Ovary (tissue), 9 donors: Measurements from ENCODE around the gene CBY2. TPM values are rescaled to one million over a fixed set of nuclear protein-coding genes. Genes with fewer than 3 reads are reported as not detected.

ENCODE experiments used
- DNase-seq, 5 donors: peaks; one replicate each; pipeline ENCODE4 v3.0.0-alpha.2; 2019 to 2020
- H3K27ac ChIP-seq, 2 donors: fragments of 200-600 bp; one replicate each; pipeline versions ENCODE4 v1.5.1 to v1.8.0; 2019 to 2022
- H3K27me3 ChIP-seq: fragments of 200-600 bp; one replicate; pipeline ENCODE4 v1.8.0; 2022
- H3K36me3 ChIP-seq: fragments of 200-600 bp; sonication (generic); one replicate; pipeline ENCODE4 v1.5.1; 2019
- H3K4me1 ChIP-seq: one replicate; pipeline ENCODE4 v1.8.1; 2013; ENCODE audit warnings: mild to moderate bottlenecking, moderate library complexity; ENCODE audit not compliant: insufficient read depth
- H3K4me3 ChIP-seq: fragments of 200-600 bp; sonication (generic); one replicate; pipeline ENCODE4 v1.5.1; 2017
- H3K9me3 ChIP-seq, 2 donors: fragments of 200-600 bp in 1 of 2; sonication (generic) in 1 of 2; one replicate each; pipeline versions ENCODE4 v1.5.1 to v1.8.1; 2013 to 2019; ENCODE audit warnings: mild to moderate bottlenecking in 1 of 2, moderate library complexity in 1 of 2
- EP300 ChIP-seq: sonication (generic); formaldehyde crosslinking; IDR thresholded peaks from one replicate; pipeline ENCODE4 v1.6.1; 2017; ENCODE audit warnings: antibody characterized with exemption
- POLR2A ChIP-seq: fragments of 450-650 bp; IDR thresholded peaks from one replicate; pipeline ENCODE4 v1.6.1; 2017; ENCODE audit warnings: antibody characterized with exemption, mild to moderate bottlenecking, moderate library complexity
- WGBS, 3 donors: extraction: QIAGEN DNeasy Blood & Tissue Kit in 1 of 3; methylation state at CpG; one replicate each; pipeline versions ENCODE4 v1.1.5 to v1.1.7; 2013 to 2017; 5-methylcytosine and 5-hydroxymethylcytosine counted together
- intact Hi-C, 4 donors: fragments of 100-400 bp; cut with DNase I; formaldehyde crosslinking; loops; one replicate each; pipeline versions ENCODE4 v1.11.0 to v1.15.1; 2022 to 2023
- polyA plus RNA-seq, 2 donors: library from polyadenylated mRNA; stranded (reverse); fragments of 200-250 nt in 1 of 2; fragments of 350-450 nt in 1 of 2; fragmentation: Illumina TruSeq in 1 of 2; extraction: RNeasy Lipid Tissue Mini Kit (QIAGEN cat#74804) in 1 of 2; gene quantifications; one replicate each; pipeline ENCODE4 v1.2.3, GENCODE V29; 2013 to 2014
- total RNA-seq, 7 donors: library from RNA; depleted of rRNA in 2 of 7; stranded (reverse); fragments of >200 nt in 2 of 7; fragmentation: NEBNext Ultra II Directional in 3 of 7; extraction: Animal tissue kit (Norgen Biotek cat#: 25700) in 3 of 7; gene quantifications; one replicate each; pipeline versions ENCODE4 v1.1.0 to v1.2.4, GENCODE V29; 2016 to 2023
- TF ChIP-seq, protein P1 (sequence below), 3 donors: fragments of 450-650 bp in 2 of 3; fragments of 200-600 bp in 1 of 3; IDR thresholded peaks; one replicate each; pipeline versions ENCODE4 v1.5.1 to v1.8.0; 2016 to 2022; ENCODE audit warnings: antibody characterized with exemption in 3 of 3, mild to moderate bottlenecking in 1 of 3
- donor health status: DM: no; HTN: no; CAD: no; lungs with moderate emphysema.
- donor health status: DM: no; HTN: no; CAD: no.
- donor health status: Bipolar disorder and iron deficiency.
- donor health status: DM: yes; HTN: yes; CAD: no.
- donor health status: DM: no; HTN: no; CAD: no.
- donor health status: DM: yes; HTN: yes; CAD: no.

The CBY2 gene
- total and polyA plus RNA-seq, 9 donors, result not detected

DNA sequence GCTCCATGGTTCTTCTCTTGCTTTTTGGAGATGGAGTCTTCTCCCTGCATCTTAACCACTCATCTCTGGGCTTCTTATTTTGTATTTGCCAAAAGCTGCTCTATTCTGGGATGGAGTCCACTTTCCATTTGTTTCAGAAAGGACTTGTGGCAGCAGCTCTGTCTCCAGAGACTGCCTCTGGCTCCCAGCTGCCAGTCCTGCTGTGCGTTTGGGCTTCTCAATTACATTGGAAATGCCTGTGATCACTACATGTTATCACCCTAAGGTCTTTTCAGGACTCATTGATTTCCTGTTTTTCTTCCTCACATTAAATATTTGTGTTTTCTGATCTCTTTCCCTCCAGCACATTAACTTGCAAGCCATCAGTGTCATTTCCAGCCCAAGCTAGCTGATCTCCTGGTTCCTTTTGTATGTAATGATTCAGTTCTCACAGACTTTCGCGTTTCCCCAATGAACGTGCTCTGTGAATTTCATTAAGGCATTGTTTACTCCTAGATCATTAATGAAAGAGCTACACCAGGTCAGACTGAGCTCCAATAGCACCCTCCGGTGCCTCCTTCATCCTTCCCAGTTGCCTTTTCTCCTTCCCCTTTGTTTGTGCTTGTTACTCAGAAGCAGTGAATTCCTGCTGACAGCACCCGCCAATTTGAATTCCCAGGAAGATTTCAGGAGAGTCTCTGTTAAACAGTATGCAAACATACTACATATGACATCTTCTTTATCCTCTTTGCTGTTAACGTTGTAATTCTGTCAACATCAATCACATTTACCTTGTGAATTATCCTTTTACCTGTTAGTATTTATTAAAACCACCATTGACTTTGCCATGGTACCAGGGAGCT lies 3.0 kb downstream of the CBY2 start:
- intact Hi-C loops, result no loop called here
- Histone ChIP-seq H3K27me3 (no peaks in the 10 kb centered on the region), H3K9me3 (no peaks in the 10 kb centered on the region), H3K4me3 (no peak overlapping the region), H3K36me3 (no peaks in the 10 kb centered on the region), H3K4me1 (no peaks in the 10 kb centered on the region), H3K27ac (no peak overlapping the region)
- 62 to 70% (median 63%) methylated on average over 7 of the region's 7 CpGs for WGBS, 3 donors
- TF ChIP-seq EP300 (no peak), POLR2A (no peak)
- TF ChIP-seq, protein P1, sequence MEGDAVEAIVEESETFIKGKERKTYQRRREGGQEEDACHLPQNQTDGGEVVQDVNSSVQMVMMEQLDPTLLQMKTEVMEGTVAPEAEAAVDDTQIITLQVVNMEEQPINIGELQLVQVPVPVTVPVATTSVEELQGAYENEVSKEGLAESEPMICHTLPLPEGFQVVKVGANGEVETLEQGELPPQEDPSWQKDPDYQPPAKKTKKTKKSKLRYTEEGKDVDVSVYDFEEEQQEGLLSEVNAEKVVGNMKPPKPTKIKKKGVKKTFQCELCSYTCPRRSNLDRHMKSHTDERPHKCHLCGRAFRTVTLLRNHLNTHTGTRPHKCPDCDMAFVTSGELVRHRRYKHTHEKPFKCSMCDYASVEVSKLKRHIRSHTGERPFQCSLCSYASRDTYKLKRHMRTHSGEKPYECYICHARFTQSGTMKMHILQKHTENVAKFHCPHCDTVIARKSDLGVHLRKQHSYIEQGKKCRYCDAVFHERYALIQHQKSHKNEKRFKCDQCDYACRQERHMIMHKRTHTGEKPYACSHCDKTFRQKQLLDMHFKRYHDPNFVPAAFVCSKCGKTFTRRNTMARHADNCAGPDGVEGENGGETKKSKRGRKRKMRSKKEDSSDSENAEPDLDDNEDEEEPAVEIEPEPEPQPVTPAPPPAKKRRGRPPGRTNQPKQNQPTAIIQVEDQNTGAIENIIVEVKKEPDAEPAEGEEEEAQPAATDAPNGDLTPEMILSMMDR (IDR thresholded peaks at IDR 0.05), result no peak
- no peak for DNase-seq

GRCh38 chr13:45705918-45706317 lies 3.8 kb downstream of the CBY2 start:
- no peaks in the 10 kb centered on the region for H3K9me3 ChIP-seq
- H3K4me3 ChIP-seq, result no peak overlapping the region
- H3K4me1 ChIP-seq, result no peaks in the 10 kb centered on the region
- TF ChIP-seq, protein P1 (IDR thresholded peaks at IDR 0.05), result no peak
- no peak for TF ChIP-seq POLR2A
- TF ChIP-seq EP300, result no peak
- no peak for DNase-seq
- no peak overlapping the region for H3K27ac ChIP-seq
- intact Hi-C loops, result no loop called here
- no peaks in the 10 kb centered on the region for H3K27me3 ChIP-seq
- H3K36me3 ChIP-seq, result no peaks in the 10 kb centered on the region

DNA sequence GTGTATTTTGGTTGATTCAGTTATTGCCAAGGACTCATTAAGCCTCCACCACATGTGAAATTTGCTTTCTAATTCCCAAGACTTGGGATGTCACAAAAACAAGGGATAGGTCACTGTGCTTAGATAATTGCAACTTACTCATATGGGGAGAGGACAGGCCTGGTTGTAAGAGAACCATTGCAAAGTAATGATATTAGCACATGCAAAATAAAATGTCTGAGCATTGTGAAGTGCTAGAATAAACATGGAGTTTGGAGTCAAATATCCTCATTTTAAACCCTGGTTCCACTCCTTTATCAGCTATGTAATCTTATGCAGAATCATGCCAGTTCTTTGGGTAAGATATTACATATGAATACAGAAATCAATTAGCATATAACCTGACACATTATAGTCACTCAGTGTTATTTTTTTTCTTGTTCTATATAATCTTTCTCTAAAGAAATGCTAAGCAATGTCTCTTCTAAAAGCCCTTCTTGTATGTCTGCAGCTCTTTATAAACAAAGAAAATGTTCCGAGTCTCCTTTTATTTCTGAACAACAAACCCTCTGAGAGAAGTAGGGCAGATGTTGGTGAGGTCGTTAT lies 5.5 kb downstream of the CBY2 start:
- H3K4me1 ChIP-seq, result no peaks in the 10 kb centered on the region
- TF ChIP-seq POLR2A, result no peak
- TF ChIP-seq, protein P1 (IDR thresholded peaks at IDR 0.05), result no peak
- TF ChIP-seq EP300, result no peak
- H3K4me3 ChIP-seq, result no peak overlapping the region
- WGBS, 3 donors, result 66 to 81% (median 75%) methylated on average over 2 of the region's 2 CpGs
- H3K27me3 ChIP-seq, result no peaks in the 10 kb centered on the region
- intact Hi-C loops, result no loop called here
- no peak for DNase-seq
- no peaks in the 10 kb centered on the region for H3K9me3 ChIP-seq
- H3K27ac ChIP-seq, result no peak overlapping the region
- H3K36me3 ChIP-seq, result no peaks in the 10 kb centered on the region

DNA sequence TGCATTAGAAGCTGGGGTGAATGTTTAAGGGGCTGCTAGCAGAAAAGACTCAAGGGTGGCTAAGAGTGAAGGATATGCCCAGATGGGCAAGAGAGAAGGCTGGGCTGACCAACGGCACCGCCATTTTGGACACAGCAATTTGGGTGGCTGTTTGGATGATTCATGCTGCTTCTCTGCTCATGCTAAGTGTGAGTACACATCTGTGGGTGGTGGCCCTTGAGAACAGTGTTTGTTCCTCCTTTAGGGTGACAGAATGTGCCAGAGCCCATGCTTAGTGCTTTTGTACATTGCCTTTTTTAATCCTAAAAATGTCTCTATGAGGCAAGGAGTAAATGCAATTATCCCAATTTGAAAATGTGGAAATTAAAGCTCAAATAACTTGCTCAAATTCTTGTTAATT lies 9.8 kb downstream of the CBY2 start:
- H3K36me3 ChIP-seq, result no peaks in the 10 kb centered on the region
- H3K27me3 ChIP-seq, result no peaks in the 10 kb centered on the region
- WGBS, 3 donors, result 87 to 94% (median 87%) methylated on average over 2 of the region's 2 CpGs
- H3K27ac ChIP-seq, result no peak overlapping the region
- no peaks in the 10 kb centered on the region for H3K4me1 ChIP-seq
- H3K4me3 ChIP-seq, result no peak overlapping the region
- TF ChIP-seq, protein P1 (IDR thresholded peaks at IDR 0.05), result no peak
- no peak for TF ChIP-seq EP300
- TF ChIP-seq POLR2A, result no peak
- DNase-seq, result no peak
- H3K9me3 ChIP-seq, result no peaks in the 10 kb centered on the region
- intact Hi-C loops, result no loop called here
